Esophagus squamous epithelium (tissue), 5 donors: ENCODE data around the gene CROCC. TPM values are rescaled to one million over a fixed set of nuclear protein-coding genes. Genes with fewer than 3 reads are reported as not detected.
"Not testable (repeated sequence)": the region's sequence is repeated elsewhere in the genome, so short reads cannot be mapped to it uniquely, and the experiment has no call there.

Experiments used
- DNase-seq: peaks from one replicate; lab custom pipeline; 2025; lab: John Stamatoyannopoulos, UW
- H3K27ac ChIP-seq, 4 donors: fragments of 200-600 bp; sonication (generic); one replicate each; pipeline ENCODE4 v1.5.1; 2016 to 2019; ENCODE audit warnings: mild to moderate bottlenecking in 1 of 4
- H3K27me3 ChIP-seq, 4 donors: fragments of 200-600 bp; sonication (generic); 1 replicate in 3 of 4; 2 replicates in 1 of 4; pipeline versions ENCODE4 v1.5.1 to v1.6.0; 2017 to 2021; ENCODE audit warnings: antibody characterized with exemption in 1 of 4
- H3K36me3 ChIP-seq, 3 donors: fragments of 200-600 bp; sonication (generic); one replicate each; pipeline ENCODE4 v1.5.1; 2016 to 2019
- H3K4me1 ChIP-seq, 3 donors: fragments of 200-600 bp; sonication (generic); one replicate each; pipeline ENCODE4 v1.5.1; 2017 to 2019
- H3K4me3 ChIP-seq, 4 donors: fragments of 200-600 bp; sonication (generic); 1 replicate in 3 of 4; 2 replicates in 1 of 4; pipeline ENCODE4 v1.5.1; 2016 to 2019; ENCODE audit warnings: mild to moderate bottlenecking in 2 of 4, moderate library complexity in 1 of 4
- H3K9me3 ChIP-seq, 3 donors: fragments of 200-600 bp; sonication (generic); one replicate each; pipeline ENCODE4 v1.5.1; 2016 to 2019
- CTCF ChIP-seq, 6 experiments: fragments of 450-650 bp in 4 of 6; fragments of 200-600 bp in 2 of 6; sonication (generic) in 2 of 6; IDR thresholded peaks; one replicate each; pipeline ENCODE4 v1.5.1; 2016 to 2019; ENCODE audit warnings: antibody characterized with exemption in 6 of 6, mild to moderate bottlenecking in 4 of 6, moderate library complexity in 4 of 6
- POLR2A ChIP-seq, 4 donors: fragments of 450-650 bp; IDR thresholded peaks; one replicate each; pipeline ENCODE4 v1.6.1; 2017; ENCODE audit warnings: antibody characterized with exemption in 4 of 4, mild to moderate bottlenecking in 4 of 4, moderate library complexity in 3 of 4
- WGBS, 2 donors: methylation state at CpG; one replicate each; pipeline ENCODE4 v1.1.5; 2018; 5-methylcytosine and 5-hydroxymethylcytosine counted together
- intact Hi-C: fragments of 100-400 bp; cut with DNase I; formaldehyde crosslinking; loops from one replicate; pipeline ENCODE4 v1.15.0; 2022
- total RNA-seq, 4 donors: library from RNA; depleted of rRNA; stranded (reverse); fragments of >200 nt; gene quantifications; one replicate each; pipeline ENCODE4 v1.1.0, GENCODE V29; 2016
- donor health status: DM: yes; HTN: yes; CAD: no.

Gene CROCC
- total RNA-seq, 4 donors from 2014 or later: 8.5 to 43.1 (median 30.2) TPM

- 0% methylated on average over 8 to 21 of the region's 39 CpGs for WGBS, 2 donors
- DNase-seq: peak; percentile 40
- H3K9me3 ChIP-seq, H3K27me3 ChIP-seq, intact Hi-C loops, H3K36me3 ChIP-seq: not testable (repeated sequence)
- Histone ChIP-seq H3K27ac (peak within 1 kb of the TSS; percentile 86 to 95 (median 90)), H3K4me1 (peaks cover 0 to 26% (median 11%) of the 10 kb centered on the region in 3 donors), H3K4me3 (peak within 1 kb of the TSS in 3 of 4 donors; percentile 36 to 60 (median 36))
- TF ChIP-seq CTCF (IDR thresholded peaks at IDR 0.05): peak in 1 of 6 experiments; percentile 6
- peak in 2 of 4 donors; percentile 90 to 95 for TF ChIP-seq POLR2A (IDR thresholded peaks at IDR 0.05)
These were observed 26.0 kb upstream of the CROCC start, which contains the start of gene RNU1-2 for GRCh38 chr1:16895598-16896315. Gene RNU1-2 (plus strand): TSS chr1:16895980.

- WGBS, 2 donors: 19 to 21% methylated on average over 21 to 22 of the region's 24 CpGs
- H3K36me3 ChIP-seq, H3K27me3 ChIP-seq, DNase-seq, H3K9me3 ChIP-seq, intact Hi-C loops: not testable (repeated sequence)
- H3K27ac ChIP-seq: peak overlapping the region; percentile 69 to 91 (median 88)
- peaks cover 0 to 26% (median 11%) of the 10 kb centered on the region in 3 donors for H3K4me1 ChIP-seq
- H3K4me3 ChIP-seq: peak overlapping the region in 3 of 4 donors; percentile 29 to 55 (median 36)
These were observed 25.2 kb upstream of the CROCC start for GRCh38 chr1:16896316-16897055.

- intact Hi-C loops, DNase-seq, H3K4me3 ChIP-seq, H3K27me3 ChIP-seq, H3K27ac ChIP-seq, H3K9me3 ChIP-seq, H3K36me3 ChIP-seq: not testable (repeated sequence)
- peaks cover 0 to 21% (median 7%) of the 10 kb centered on the region in 3 donors for H3K4me1 ChIP-seq
- WGBS, 2 donors: 60 to 67% methylated on average over 1 of the region's 1 CpG
These were observed 24.1 kb upstream of the CROCC start for GRCh38 chr1:16897653-16898052.

GRCh38 chr1:16898298-16898697 lies 23.4 kb upstream of the CROCC start:
- H3K27ac ChIP-seq, H3K9me3 ChIP-seq, intact Hi-C loops, DNase-seq, H3K36me3 ChIP-seq, H3K27me3 ChIP-seq, H3K4me3 ChIP-seq: not testable (repeated sequence)
- H3K4me1 ChIP-seq: peaks cover 6 to 22% (median 10%) of the 10 kb centered on the region in 3 donors

GRCh38 chr1:16899020-16899419 lies 22.7 kb upstream of the CROCC start:
- H3K9me3 ChIP-seq, H3K4me3 ChIP-seq, H3K36me3 ChIP-seq, H3K27ac ChIP-seq, DNase-seq, intact Hi-C loops, H3K27me3 ChIP-seq: not testable (repeated sequence)
- 72 to 75% methylated on average over 2 of the region's 2 CpGs for WGBS, 2 donors
- peaks cover 10 to 30% (median 13%) of the 10 kb centered on the region in 3 donors for H3K4me1 ChIP-seq

GRCh38 chr1:16900751-16901150 lies 21.0 kb upstream of the CROCC start:
- Histone ChIP-seq H3K4me1 (peaks cover 10 to 34% (median 17%) of the 10 kb centered on the region in 3 donors), H3K27me3 (no peaks in the 10 kb centered on the region), H3K4me3 (no peak overlapping the region), H3K36me3 (no peaks in the 10 kb centered on the region), H3K27ac (no peak overlapping the region), H3K9me3 (peaks cover 0 to 4% (median 0%) of the 10 kb centered on the region in 3 donors)
- 44 to 48% methylated on average over 2 of the region's 2 CpGs for WGBS, 2 donors
- no peak for DNase-seq
- intact Hi-C loops: no loop called here
- peak in 1 of 6 experiments; percentile 30 for TF ChIP-seq CTCF (IDR thresholded peaks at IDR 0.05)
- TF ChIP-seq POLR2A (IDR thresholded peaks at IDR 0.05): no peak

GRCh38 chr1:16901371-16901770 lies 20.4 kb upstream of the CROCC start:
- DNase-seq, H3K36me3 ChIP-seq, H3K9me3 ChIP-seq, H3K27ac ChIP-seq, H3K27me3 ChIP-seq, H3K4me3 ChIP-seq, intact Hi-C loops: not testable (repeated sequence)
- peaks cover 10 to 32% (median 17%) of the 10 kb centered on the region in 3 donors for H3K4me1 ChIP-seq
- 50 to 51% methylated on average over 2 of the region's 2 CpGs for WGBS, 2 donors
